GM21360 (cell line): ENCODE measurements around the gene COBL.

Experiments
- ATAC-seq: cut with Tn5 transposase; IDR thresholded peaks from one replicate; pipeline ENCODE4 v1.9.1; 2021; ENCODE audit warnings: mild to moderate bottlenecking, moderate library complexity; ENCODE audit not compliant: unreplicated experiment

The COBL gene

GRCh38 chr7:51082096-51082840 is 234.3 kb downstream of the COBL start:
- no peak for ATAC-seq

DNA sequence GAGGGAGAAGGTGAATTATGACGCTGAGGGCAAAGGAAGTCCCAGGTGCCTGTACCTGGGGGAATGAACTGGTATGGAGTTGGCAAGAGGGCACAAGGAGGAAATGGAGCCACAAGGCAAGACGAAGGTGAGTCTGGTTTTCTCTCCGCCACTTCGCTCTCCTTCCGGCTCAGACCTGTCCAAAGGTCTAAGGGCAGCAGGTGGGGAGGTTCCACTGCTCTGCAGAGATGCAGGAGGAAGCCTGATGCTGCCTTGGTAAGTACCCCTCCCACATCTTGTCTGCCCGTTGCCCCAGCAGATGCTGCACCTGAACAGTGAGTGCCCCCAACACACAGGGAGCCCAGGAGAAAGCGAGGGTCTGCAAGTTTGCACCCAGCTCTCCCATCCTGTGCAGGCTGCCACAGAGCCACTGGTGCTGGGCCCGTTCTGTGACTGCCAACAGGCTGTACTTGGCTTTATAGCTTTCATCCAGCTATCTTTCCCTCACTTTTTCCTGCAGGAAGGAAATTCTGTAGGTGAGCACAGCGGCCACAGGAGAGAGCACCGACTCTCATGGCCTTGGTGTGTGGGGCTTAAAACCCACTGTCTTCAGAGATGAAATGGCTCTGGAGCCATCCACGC is 235.2 kb downstream of the COBL start:
- no peak for ATAC-seq

DNA sequence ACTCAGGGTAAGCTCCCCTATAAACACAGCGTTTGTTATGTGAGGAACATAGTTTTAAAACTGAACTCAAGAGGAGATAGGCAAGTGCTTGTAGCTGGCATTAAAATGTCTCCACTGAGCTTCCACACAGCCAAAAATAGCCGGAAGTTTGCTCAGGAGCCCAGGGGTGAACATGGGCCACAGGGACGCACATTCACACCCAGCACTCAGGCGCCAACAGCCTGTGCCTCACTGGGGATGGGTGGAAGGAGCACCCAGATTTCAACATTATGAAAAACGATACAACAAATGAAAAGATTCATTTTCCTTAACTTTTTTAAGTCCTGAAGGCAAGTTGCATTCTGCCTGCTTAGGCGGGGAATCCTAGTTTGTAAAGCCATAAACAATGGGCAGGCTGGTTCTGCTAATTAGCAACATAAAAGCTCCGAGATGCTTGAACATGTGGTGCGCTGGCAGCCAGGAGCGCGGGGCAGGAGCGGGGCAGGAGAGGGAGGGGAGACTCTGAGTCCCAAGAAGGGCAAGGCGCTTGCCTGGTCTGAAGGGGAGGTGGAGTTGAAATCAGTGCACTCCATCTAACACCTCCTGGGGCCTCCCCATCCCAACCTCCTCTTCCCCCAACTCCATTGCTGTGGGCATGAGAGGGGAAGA is 235.9 kb downstream of the COBL start:
- no peak for ATAC-seq

- ATAC-seq: no peak
These were observed 236.4 kb downstream of the COBL start for GRCh38 chr7:51080216-51080615.

DNA sequence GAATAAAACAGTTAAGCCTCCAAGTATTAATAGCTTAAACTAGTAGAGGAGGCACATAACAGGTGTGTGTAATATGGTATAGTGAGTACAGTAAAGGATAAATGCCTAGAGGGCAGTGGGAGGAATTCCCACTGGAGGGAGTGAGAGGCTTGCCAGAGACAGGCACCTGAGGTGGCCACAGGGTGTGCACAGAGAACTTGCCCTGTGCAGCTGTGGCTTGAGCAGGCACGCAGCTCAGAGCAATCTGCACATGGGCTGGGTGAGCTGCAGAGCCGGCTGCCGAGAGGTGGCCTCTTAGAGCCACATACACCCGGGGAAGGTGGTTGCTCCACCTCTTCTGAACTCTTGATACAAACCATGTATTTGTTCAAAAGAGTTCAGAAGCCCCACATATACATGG is 237.1 kb downstream of the COBL start:
- ATAC-seq: no peak

- no peak for ATAC-seq
These were observed 238.0 kb downstream of the COBL start for GRCh38 chr7:51078653-51079052.

- ATAC-seq: no peak
These were observed 238.6 kb downstream of the COBL start for GRCh38 chr7:51077987-51078370.

GRCh38 chr7:51077316-51077986 is 239.2 kb downstream of the COBL start:
- no peak for ATAC-seq

GRCh38 chr7:51075681-51076580 is 240.7 kb downstream of the COBL start:
- no peak for ATAC-seq

- no peak for ATAC-seq
These were observed 243.4 kb downstream of the COBL start for GRCh38 chr7:51073171-51073570.

DNA sequence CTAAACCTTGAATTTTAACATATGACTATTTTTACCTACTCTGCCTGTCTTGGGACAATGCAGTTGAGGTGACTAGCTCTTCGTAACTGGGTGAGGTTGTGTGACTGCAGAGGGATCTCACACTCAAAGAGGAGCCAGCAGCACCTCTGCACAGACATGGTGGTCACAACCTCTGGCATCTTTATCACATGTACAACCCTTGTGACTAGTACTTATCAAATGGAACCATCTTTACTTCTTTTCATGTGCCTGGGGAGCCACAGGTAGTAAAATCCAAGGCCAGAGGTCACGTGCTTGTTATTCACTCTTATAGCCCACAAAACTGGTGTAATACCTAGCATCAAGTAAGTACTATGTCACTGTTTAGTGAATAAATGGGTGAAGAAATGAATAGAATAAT is 244.3 kb downstream of the COBL start:
- ATAC-seq: no peak

GRCh38 chr7:51071427-51071826 is 245.2 kb downstream of the COBL start:
- ATAC-seq: no peak

DNA sequence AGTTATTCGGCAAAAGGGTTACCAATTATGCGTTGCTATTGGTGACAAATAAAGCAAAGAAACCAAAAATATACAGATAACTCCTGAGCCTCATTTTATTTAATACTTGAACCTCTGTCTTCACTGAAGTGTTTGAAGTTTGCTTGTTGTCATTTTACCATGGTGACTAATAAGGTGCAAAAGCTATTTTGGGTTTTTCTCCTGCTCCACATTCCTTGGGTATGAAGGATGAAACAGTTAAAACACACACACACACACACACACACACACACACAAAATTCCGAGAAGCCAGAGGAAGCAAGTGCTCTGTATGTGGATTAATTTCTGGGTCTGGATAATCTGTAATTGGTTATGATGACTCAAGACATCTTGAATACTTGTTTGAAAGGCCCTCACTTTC is 246.5 kb downstream of the COBL start:
- no peak for ATAC-seq

- no peak for ATAC-seq
These were observed 247.1 kb downstream of the COBL start for GRCh38 chr7:51069411-51070083.

DNA sequence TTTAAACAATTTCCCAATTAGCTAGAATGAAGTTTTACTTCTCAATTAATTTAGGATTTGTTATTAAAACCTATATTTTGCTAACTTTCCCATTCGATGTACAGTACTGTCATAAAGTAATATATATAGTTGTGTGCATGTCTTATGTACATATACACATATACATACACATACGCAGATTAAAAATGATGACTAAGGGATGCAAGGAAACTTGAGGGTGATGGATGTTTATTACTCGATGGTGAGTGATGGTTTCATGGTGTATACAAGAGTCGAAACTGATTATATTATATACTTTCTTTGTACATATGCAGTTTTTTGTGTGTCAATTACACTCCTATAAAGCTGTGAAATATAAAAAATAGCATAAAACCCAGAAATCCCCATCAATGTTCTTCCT is 248.2 kb downstream of the COBL start:
- ATAC-seq: no peak

GRCh38 chr7:51067757-51068156 is 248.9 kb downstream of the COBL start:
- peak; percentile 49 for ATAC-seq

- no peak for ATAC-seq
These were observed 249.4 kb downstream of the COBL start for GRCh38 chr7:51067258-51067657.

GRCh38 chr7:51066405-51066882 is 250.2 kb downstream of the COBL start:
- ATAC-seq: no peak

GRCh38 chr7:51065766-51066165 is 250.8 kb downstream of the COBL start:
- no peak for ATAC-seq

GRCh38 chr7:51064688-51065087 is 251.9 kb downstream of the COBL start:
- ATAC-seq: no peak
